ENCODE results near the gene GPNMB.
"Not testable (repeated sequence)": the region's sequence is repeated elsewhere in the genome, so short reads cannot be mapped to it uniquely, and the experiment has no call there.

Gene GPNMB

GRCh38 chr7:23312141-23312540 is 65.6 kb downstream of the GPNMB start:
- not testable (repeated sequence) for DNase-seq

- DNase-seq = no peak
These were observed 68.8 kb downstream of the GPNMB start for GRCh38 chr7:23315366-23315765.
